ENCODE results near the gene BAIAP2.

BAIAP2 gene

GRCh38 chr17:80995131-80995530, 39.8 kb upstream of the BAIAP2 start:
- Histone ChIP-seq H3K9me3 (ENCODE audit: control insufficient read depth, insufficient read depth, low read length) (no peaks in the 10 kb centered on the region), H3K36me3 (ENCODE audit: control insufficient read depth, insufficient read depth, low read length) (peaks cover 38% of the 10 kb centered on the region), H3K4me1 (ENCODE audit: control insufficient read depth, insufficient read depth, low read length) (no peaks in the 10 kb centered on the region; the same call in 1 of the 2 replicates)

GRCh38 chr17:80996422-80997305, 38.3 kb upstream of the BAIAP2 start:
- Histone ChIP-seq H3K4me1 (ENCODE audit: control insufficient read depth, insufficient read depth, low read length) (no peaks in the 10 kb centered on the region; the same call in 1 of the 2 replicates), H3K4me3 (ENCODE audit: low read depth, low read length) (no peak overlapping the region), H3K27ac (ENCODE audit: low read depth, low read length) (no peak overlapping the region), H3K9ac (ENCODE audit: low read depth, low read length) (no peak overlapping the region), H3K9me3 (ENCODE audit: control insufficient read depth, insufficient read depth, low read length) (no peaks in the 10 kb centered on the region), H3K27me3 (ENCODE audit: control insufficient read depth, insufficient read depth, low read length) (no peaks in the 10 kb centered on the region; the same call in 1 of the 2 replicates), H3K36me3 (ENCODE audit: control insufficient read depth, insufficient read depth, low read length) (peaks cover 38% of the 10 kb centered on the region)

More at GRCh38 chr17:80995131-80995530, 39.8 kb upstream of the BAIAP2 start:
- H3K27me3 ChIP-seq (ENCODE audit: control insufficient read depth, insufficient read depth, low read length), result no peaks in the 10 kb centered on the region; the same call in 1 of the 2 replicates
- no peak overlapping the region for H3K4me3 ChIP-seq (ENCODE audit: low read depth, low read length)
- no peak overlapping the region for H3K27ac ChIP-seq (ENCODE audit: low read depth, low read length)
- no peak overlapping the region for H3K9ac ChIP-seq (ENCODE audit: low read depth, low read length)

GRCh38 chr17:80997424-80998117, 37.4 kb upstream of the BAIAP2 start:
- no peak overlapping the region for H3K4me3 ChIP-seq (ENCODE audit: low read depth, low read length)
- H3K27me3 ChIP-seq (ENCODE audit: control insufficient read depth, insufficient read depth, low read length), result peaks cover 4% of the 10 kb centered on the region
- H3K9me3 ChIP-seq (ENCODE audit: control insufficient read depth, insufficient read depth, low read length), result no peaks in the 10 kb centered on the region
- H3K36me3 ChIP-seq (ENCODE audit: control insufficient read depth, insufficient read depth, low read length), result peaks cover 38% of the 10 kb centered on the region
- H3K27ac ChIP-seq (ENCODE audit: low read depth, low read length), result no peak overlapping the region
- no peaks in the 10 kb centered on the region; the same call in 1 of the 2 replicates for H3K4me1 ChIP-seq (ENCODE audit: control insufficient read depth, insufficient read depth, low read length)
- H3K9ac ChIP-seq (ENCODE audit: low read depth, low read length), result no peak overlapping the region

GRCh38 chr17:80998118-80998747, 36.7 kb upstream of the BAIAP2 start:
- Histone ChIP-seq H3K27me3 (ENCODE audit: control insufficient read depth, insufficient read depth, low read length) (peaks cover 11% of the 10 kb centered on the region), H3K4me1 (ENCODE audit: control insufficient read depth, insufficient read depth, low read length) (no peaks in the 10 kb centered on the region), H3K27ac (ENCODE audit: low read depth, low read length) (no peak overlapping the region), H3K36me3 (ENCODE audit: control insufficient read depth, insufficient read depth, low read length) (peaks cover 38% of the 10 kb centered on the region), H3K9ac (ENCODE audit: low read depth, low read length) (no peak overlapping the region), H3K9me3 (ENCODE audit: control insufficient read depth, insufficient read depth, low read length) (no peaks in the 10 kb centered on the region), H3K4me3 (ENCODE audit: low read depth, low read length) (no peak overlapping the region)

GRCh38 chr17:80998748-80999535, 36.0 kb upstream of the BAIAP2 start:
- Histone ChIP-seq H3K27me3 (ENCODE audit: control insufficient read depth, insufficient read depth, low read length) (peaks cover 18% of the 10 kb centered on the region), H3K4me1 (ENCODE audit: control insufficient read depth, insufficient read depth, low read length) (no peaks in the 10 kb centered on the region), H3K27ac (ENCODE audit: low read depth, low read length) (no peak overlapping the region), H3K4me3 (ENCODE audit: low read depth, low read length) (no peak overlapping the region), H3K9ac (ENCODE audit: low read depth, low read length) (no peak overlapping the region), H3K36me3 (ENCODE audit: control insufficient read depth, insufficient read depth, low read length) (peaks cover 38% of the 10 kb centered on the region), H3K9me3 (ENCODE audit: control insufficient read depth, insufficient read depth, low read length) (no peaks in the 10 kb centered on the region)

GRCh38 chr17:80999536-81000333, 35.2 kb upstream of the BAIAP2 start:
- peaks cover 38% of the 10 kb centered on the region for H3K36me3 ChIP-seq (ENCODE audit: control insufficient read depth, insufficient read depth, low read length)
- H3K27ac ChIP-seq (ENCODE audit: low read depth, low read length), result no peak overlapping the region
- no peaks in the 10 kb centered on the region for H3K9me3 ChIP-seq (ENCODE audit: control insufficient read depth, insufficient read depth, low read length)
- H3K4me1 ChIP-seq (ENCODE audit: control insufficient read depth, insufficient read depth, low read length), result no peaks in the 10 kb centered on the region
- H3K4me3 ChIP-seq (ENCODE audit: low read depth, low read length), result no peak overlapping the region
- no peak overlapping the region for H3K9ac ChIP-seq (ENCODE audit: low read depth, low read length)
- peaks cover 24% of the 10 kb centered on the region for H3K27me3 ChIP-seq (ENCODE audit: control insufficient read depth, insufficient read depth, low read length)

GRCh38 chr17:81000334-81000630, 34.7 kb upstream of the BAIAP2 start:
- Histone ChIP-seq H3K9ac (ENCODE audit: low read depth, low read length) (no peak overlapping the region), H3K27ac (ENCODE audit: low read depth, low read length) (no peak overlapping the region), H3K4me3 (ENCODE audit: low read depth, low read length) (no peak overlapping the region), H3K27me3 (ENCODE audit: control insufficient read depth, insufficient read depth, low read length) (peaks cover 28% of the 10 kb centered on the region), H3K9me3 (ENCODE audit: control insufficient read depth, insufficient read depth, low read length) (no peaks in the 10 kb centered on the region), H3K36me3 (ENCODE audit: control insufficient read depth, insufficient read depth, low read length) (peaks cover 35% of the 10 kb centered on the region), H3K4me1 (ENCODE audit: control insufficient read depth, insufficient read depth, low read length) (no peaks in the 10 kb centered on the region)

- Histone ChIP-seq H3K4me1 (ENCODE audit: control insufficient read depth, insufficient read depth, low read length) (no peaks in the 10 kb centered on the region), H3K27ac (ENCODE audit: low read depth, low read length) (no peak overlapping the region), H3K36me3 (ENCODE audit: control insufficient read depth, insufficient read depth, low read length) (peaks cover 30% of the 10 kb centered on the region), H3K9ac (ENCODE audit: low read depth, low read length) (no peak overlapping the region), H3K4me3 (ENCODE audit: low read depth, low read length) (no peak overlapping the region), H3K27me3 (ENCODE audit: control insufficient read depth, insufficient read depth, low read length) (peaks cover 28% of the 10 kb centered on the region), H3K9me3 (ENCODE audit: control insufficient read depth, insufficient read depth, low read length) (no peaks in the 10 kb centered on the region)
These were observed 34.2 kb upstream of the BAIAP2 start for GRCh38 chr17:81000631-81001357.

GRCh38 chr17:81002013-81002384, 33.0 kb upstream of the BAIAP2 start:
- peaks cover 39% of the 10 kb centered on the region for H3K27me3 ChIP-seq (ENCODE audit: control insufficient read depth, insufficient read depth, low read length)
- H3K9ac ChIP-seq (ENCODE audit: low read depth, low read length), result no peak overlapping the region
- H3K4me1 ChIP-seq (ENCODE audit: control insufficient read depth, insufficient read depth, low read length), result no peaks in the 10 kb centered on the region
- peaks cover 21% of the 10 kb centered on the region for H3K36me3 ChIP-seq (ENCODE audit: control insufficient read depth, insufficient read depth, low read length)
- H3K27ac ChIP-seq (ENCODE audit: low read depth, low read length), result no peak overlapping the region
- H3K9me3 ChIP-seq (ENCODE audit: control insufficient read depth, insufficient read depth, low read length), result no peaks in the 10 kb centered on the region
- H3K4me3 ChIP-seq (ENCODE audit: low read depth, low read length), result no peak overlapping the region

Data from HUES48 (cell line).